DLD1 (cell line): ENCODE measurements around the gene COG5.

Experiments
- in situ Hi-C: cut with HindIII; loops from 2 replicates; pipeline ENCODE4 v1.10.0; 2017; ENCODE audit warnings: low sequenced_read_pairs

COG5 gene

DNA sequence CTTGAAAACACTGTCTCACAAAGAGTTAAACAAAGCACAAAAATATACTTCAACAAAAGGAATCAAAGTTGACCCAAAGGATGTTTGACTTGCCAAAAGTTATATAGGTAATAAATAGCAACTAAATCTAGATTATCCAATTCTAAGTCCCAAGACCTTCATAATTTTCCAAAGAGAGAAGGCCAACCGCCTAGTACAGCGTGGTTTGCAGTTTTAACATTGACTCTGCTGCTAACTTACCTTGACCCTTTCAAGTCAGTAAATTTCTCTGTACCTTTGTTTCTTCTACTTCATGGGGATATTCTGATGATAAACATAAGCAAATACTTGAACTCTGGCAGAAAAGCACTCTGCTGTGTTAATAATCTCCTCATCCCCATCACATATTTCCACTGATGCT is 95.7 kb downstream of the COG5 start:
- in situ Hi-C loops: loop anchor here (10.0 kb wide), 2 partner anchors 177 to 257 kb away; no protein-coding TSS in a partner anchor

- in situ Hi-C loops: loop anchor here (10.0 kb wide), 2 partner anchors 180 to 260 kb away; no protein-coding TSS in a partner anchor
These were observed 99.0 kb downstream of the COG5 start for GRCh38 chr7:107464666-107465226.

- in situ Hi-C loops: loop anchor here (10.0 kb wide), 2 partner anchors 181 to 261 kb away; no protein-coding TSS in a partner anchor
These were observed 100.3 kb downstream of the COG5 start for GRCh38 chr7:107463139-107464078.

- in situ Hi-C loops: loop anchor here (10.0 kb wide), 2 partner anchors 183 to 263 kb away; no protein-coding TSS in a partner anchor
These were observed 101.7 kb downstream of the COG5 start for GRCh38 chr7:107461938-107462533.

- in situ Hi-C loops: no loop called here
These were observed 110.3 kb downstream of the COG5 start for GRCh38 chr7:107453388-107453787.

DNA sequence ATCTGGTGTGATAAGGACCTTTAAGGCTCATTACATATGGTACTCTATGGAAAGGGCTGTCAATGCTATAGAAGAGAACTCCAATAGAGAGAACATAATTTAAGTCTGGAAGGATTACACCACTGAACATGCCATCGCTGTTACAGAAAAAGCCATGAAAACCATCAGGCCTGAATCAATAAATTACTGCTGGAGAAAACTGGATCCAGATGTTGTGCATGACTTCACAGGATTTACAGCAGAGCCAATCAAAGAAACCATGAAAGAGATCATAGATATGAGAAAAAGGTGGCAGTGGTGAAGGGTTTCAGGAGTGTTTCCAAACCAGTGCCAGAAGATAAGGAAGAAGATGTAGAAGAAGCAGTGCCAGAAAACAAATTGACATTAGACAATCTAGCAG is 112.8 kb downstream of the COG5 start:
- in situ Hi-C loops: no loop called here

DNA sequence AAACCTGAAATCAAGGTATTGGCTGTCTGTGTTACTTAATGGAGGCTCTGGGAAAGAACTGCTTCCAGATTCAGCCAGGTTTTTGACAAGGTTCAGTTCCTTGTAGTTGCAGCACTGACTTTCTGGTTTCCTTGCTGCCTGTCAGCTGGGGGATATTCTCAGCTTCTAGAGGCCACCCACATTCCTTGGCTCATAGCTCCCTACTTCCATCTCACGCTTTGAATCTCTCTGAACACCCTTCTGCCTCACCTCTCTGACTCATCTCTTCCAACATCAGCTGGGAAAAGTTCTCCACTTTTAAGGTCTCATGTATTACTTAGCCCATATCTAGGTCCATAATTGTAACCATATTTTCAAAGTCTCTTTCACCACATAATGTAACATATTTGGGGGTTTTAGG is 116.7 kb downstream of the COG5 start:
- in situ Hi-C loops: no loop called here

DNA sequence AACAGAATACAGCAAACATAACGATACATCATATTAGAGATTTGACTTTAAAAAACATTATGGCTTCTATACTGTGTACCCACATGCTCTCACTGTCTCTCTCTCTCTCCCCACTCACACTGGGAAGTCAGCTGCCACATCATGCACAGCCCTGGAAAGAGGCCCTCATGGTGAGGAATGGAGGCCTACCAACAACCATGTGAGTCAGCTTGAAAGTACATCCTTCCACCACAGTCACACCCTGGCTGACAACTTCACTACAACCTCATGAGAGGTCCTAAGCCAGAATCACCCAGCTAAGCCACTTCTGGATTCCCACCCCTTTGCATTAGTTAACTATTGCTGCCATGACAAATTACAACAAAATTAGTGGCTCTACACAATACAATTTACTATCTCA is 117.2 kb downstream of the COG5 start:
- in situ Hi-C loops: no loop called here

DNA sequence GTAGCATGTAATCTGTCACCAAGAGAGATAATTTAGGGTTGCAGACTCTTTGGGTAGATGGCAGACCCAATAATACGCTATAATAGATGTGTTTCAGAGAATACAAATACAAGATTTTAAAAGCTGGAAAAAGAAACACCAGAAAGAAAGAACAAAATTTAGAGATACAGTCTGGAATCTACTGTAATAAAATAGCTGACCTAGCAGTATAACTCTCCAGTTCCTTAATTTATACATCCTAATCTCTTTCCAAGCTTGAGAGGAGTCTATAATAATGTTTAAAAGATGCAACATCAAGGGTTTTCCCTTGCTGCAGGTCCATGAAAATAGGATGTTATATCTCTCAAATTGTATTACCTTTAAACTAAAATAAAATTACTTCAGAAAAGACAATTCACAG is 121.0 kb downstream of the COG5 start:
- in situ Hi-C loops: no loop called here

DNA sequence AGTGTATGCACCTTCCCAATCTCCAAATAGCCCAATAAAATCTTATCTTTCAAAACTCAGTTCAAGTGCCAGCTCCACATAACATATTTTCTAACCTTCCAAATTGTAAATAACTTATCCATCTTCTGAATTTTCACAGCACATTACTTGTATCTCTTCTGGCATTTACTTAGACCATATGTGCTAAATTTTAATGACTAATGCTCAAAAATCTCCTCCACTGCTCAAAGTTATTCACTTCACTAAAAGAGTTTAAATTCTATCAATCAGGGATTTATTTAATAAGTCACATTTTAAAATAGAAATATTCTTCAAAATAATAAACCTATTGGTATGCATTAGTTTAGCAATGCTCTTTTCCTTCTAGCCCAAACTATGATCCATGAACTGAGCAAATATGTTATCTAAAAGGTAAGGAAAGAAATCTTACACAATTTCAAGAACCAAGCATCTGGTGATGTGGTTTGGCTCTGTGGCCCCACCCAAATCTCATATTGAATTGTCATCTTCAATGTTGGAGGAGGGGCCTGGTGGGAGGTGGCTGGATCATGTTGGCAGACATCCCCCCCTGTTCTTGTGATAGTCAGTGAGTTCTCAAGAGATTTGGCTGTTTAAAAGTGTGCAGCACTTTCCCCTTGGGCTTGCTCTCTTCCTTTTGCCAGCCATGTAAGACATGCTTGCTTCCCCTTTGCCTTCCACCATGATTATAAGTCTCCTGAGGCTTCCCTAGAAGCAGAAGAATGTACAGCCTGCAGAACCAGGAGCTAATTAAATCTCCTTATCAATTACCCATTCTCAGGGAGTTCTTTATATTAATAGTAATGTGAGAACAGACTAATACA is 121.9 kb downstream of the COG5 start:
- in situ Hi-C loops: no loop called here

DNA sequence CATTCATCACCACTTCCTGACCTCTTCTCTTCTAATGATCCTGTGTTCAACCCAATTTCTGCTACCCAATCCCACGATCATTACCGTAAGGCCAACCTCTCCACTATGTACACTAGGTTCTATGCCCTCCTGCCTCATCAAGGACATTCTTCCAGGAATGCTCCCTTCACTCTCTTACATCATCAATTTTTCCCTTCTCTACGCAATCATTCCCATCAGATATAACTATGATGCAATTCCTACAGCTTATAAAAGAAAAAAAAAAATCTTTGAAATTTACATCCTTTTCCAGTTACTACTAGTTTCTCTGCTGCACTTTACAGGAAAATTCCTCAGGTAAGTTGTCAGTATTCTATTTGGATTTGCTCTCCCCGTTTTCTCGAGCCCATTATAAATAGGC is 124.7 kb downstream of the COG5 start:
- in situ Hi-C loops: no loop called here

DNA sequence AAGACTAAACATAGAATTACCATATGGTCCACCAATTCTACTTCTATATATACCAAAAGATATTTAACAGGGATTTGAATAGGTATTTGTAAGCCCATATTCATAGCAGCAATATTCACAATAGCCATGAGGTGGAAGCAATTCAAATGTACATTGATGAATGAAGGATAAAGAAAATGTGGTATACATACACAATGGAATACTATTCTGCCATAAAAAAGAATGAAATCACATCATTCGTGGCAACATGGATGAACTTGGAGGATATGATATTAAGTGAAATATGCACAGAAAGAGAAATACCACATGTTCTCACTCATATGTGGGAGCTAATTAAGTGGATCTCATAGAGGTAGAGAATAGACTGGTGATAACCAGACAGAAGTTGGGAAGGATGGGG is 128.0 kb downstream of the COG5 start:
- in situ Hi-C loops: no loop called here

DNA sequence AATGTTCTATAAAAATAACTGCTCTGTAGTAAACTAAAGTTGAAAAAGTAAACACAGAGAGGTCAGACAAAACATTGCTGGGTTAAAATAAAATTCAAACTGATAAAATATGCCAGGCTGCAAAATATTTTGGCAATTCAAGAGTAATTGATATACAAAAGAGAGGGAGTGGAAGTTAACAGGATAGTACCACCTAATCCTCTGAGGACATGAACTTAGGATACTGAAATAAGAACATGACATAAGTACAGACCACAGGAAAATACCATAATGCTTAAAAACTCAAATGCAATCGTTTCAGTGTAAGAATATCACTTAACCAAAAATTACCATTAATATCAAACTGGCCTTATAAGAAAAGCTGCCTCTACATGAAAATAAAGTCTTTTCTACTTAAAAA is 131.5 kb downstream of the COG5 start:
- in situ Hi-C loops: no loop called here

DNA sequence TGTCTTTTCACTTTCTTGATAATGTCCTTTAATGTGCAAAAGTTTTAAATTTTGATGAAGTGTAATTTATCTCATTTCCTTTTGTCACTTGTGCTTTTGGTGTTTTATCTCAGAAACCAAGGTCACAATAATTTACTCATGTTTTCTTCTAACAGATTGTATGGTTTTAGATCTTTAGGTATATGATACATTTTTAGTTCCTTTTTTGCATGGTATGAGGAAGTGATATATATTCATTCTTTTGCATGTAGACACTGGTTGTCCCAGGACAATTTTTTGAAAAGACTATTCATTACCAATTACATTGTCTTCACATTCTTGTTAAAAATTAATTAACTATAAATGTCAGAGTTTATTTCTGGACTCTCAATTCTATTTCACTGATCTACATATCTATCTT is 133.7 kb downstream of the COG5 start:
- in situ Hi-C loops: no loop called here

DNA sequence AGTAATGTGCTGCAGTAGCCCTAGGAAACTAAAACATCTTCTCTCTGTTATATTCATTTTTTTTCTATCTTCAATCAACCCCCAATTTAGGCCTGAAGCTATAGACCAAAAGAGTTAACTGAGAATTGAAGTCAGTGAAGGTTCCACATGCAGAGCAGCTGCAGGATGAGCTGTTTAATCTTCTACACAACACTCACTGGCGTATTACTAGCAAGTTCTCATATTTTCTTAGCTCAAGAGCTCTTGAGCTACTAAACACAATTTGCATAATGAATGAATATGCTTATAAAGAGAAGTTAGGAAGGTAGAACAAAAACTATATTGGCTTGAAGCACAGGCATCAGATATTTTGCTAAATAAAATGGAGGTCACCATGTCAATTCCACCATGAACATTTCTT is 135.1 kb downstream of the COG5 start:
- in situ Hi-C loops: no loop called here

- in situ Hi-C loops: no loop called here
These were observed 136.3 kb downstream of the COG5 start for GRCh38 chr7:107427462-107427861.

DNA sequence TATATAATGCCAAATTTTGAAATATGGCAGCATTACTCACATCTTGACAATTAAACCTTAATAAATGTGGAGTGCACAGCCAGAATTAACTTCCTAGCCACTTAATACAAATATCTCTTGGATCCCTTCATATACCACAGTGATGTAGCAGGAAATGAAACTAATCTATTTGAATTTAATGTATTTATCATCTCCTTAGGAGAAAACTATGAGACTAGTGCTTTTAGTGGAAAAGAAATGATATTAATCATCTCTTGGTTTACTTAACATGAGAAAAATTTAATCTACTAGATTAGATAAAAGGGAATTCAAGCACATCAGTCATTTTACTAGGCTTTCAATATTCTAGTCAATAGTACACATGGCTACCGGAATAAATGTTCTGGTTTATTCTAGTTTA is 149.5 kb downstream of the COG5 start:
- in situ Hi-C loops: no loop called here

DNA sequence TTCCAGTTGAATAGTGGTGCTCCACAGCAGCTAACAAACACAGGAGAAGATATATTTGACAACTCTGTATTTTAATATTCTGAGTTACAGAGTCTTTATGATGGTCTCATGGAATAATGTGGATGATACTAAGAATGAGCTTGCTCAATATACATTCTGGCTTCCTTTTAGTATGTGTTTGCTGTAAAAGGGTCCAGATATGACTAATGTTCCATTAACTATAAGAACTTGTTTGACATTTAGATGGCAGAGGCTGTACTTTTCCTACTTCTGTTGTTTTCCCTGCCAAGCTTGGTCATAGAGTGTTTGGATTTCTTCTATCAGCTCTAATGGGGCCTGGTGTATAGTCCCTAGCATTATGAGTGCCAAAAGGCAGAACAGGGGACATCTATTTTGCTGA is 155.4 kb downstream of the COG5 start:
- in situ Hi-C loops: no loop called here

- in situ Hi-C loops: no loop called here
These were observed 158.2 kb downstream of the COG5 start for GRCh38 chr7:107405559-107405958.

GRCh38 chr7:107404740-107405537 is 158.8 kb downstream of the COG5 start:
- in situ Hi-C loops: no loop called here
